A549 (cell line): ENCODE data around the gene MIA. TPM values are rescaled to one million over a fixed set of nuclear protein-coding genes. Genes with fewer than 3 reads are reported as not detected.

ENCODE experiments used
- ATAC-seq, 2 experiments: fragments of 200-7000 bp in 1 of 2; fragments of >200 bp in 1 of 2; cut with Nextera tagmentation in 1 of 2; cut with Tn5 transposase in 1 of 2; 3 replicates each; pipeline versions ENCODE4 v1.8.0 to v1.9.1; 2018 to 2020; ENCODE audit warnings: mild to moderate bottlenecking in 1 of 2, moderate library complexity in 1 of 2
- CTCF ChIA-PET: fragments of 300-600 bp; sonication (Branson Sonifier 250); formaldehyde crosslinking; extraction: SDS; loops from one replicate; lab custom pipeline; 2021; ENCODE audit warnings: antibody characterized with exemption, inconsistent platforms; lab: Yijun Ruan, JAX
- POLR2A ChIA-PET: fragments of 350-600 bp; formaldehyde crosslinking; extraction: SDS; loops from one replicate; lab custom pipeline; 2021; ENCODE audit warnings: antibody characterized with exemption, inconsistent platforms; lab: Yijun Ruan, JAX
- DNase-seq, 2 experiments: peaks; one replicate each; pipeline versions ENCODE4 v3.0.0 to v3.0.0-alpha.2; 2011 to 2016; ENCODE audit warnings: low read depth in 1 of 2, low spot score in 1 of 2
- FAIRE-seq: peaks from 2 replicates; lab custom pipeline; 2011; peaks lifted over from hg19 to GRCh38; lab: Jason Lieb, UNC
- H3K27ac ChIP-seq, 2 experiments: fragments of >200 bp; sonication (Bioruptor Twin); formaldehyde crosslinking; 3 replicates each; pipeline ENCODE4 v1.5.1; 2016 to 2017
- H3K4me1 ChIP-seq: fragments of >200 bp; sonication (Bioruptor Twin); formaldehyde crosslinking; 3 replicates; pipeline ENCODE4 v1.6.1; 2016
- H3K4me2 ChIP-seq: fragments of >200 bp; sonication (Bioruptor Twin); formaldehyde crosslinking; 3 replicates; pipeline ENCODE4 v1.6.1; 2016
- H3K4me3 ChIP-seq: fragments of >200 bp; sonication (Bioruptor Twin); formaldehyde crosslinking; 3 replicates; pipeline ENCODE4 v1.5.1; 2016
- H3K9me3 ChIP-seq: fragments of >200 bp; sonication (Bioruptor Twin); formaldehyde crosslinking; 3 replicates; pipeline ENCODE4 v1.6.1; 2016
- BHLHE40 ChIP-seq: IDR thresholded peaks from 2 replicates; pipeline ENCODE4 v1.6.1; 2012; ENCODE audit warnings: low read depth, low read length, inconsistent platforms
- CEBPB ChIP-seq, 2 experiments: fragments of >200 bp in 1 of 2; sonication (Bioruptor Twin) in 1 of 2; formaldehyde crosslinking in 1 of 2; IDR thresholded peaks; 2 replicates each; pipeline ENCODE4 v1.6.1; 2012 to 2016
- CHD2 ChIP-seq: fragments of 150-350 bp; IDR thresholded peaks from 2 replicates; pipeline ENCODE4 v1.6.1; 2014; ENCODE audit warnings: low read length; ENCODE audit not compliant: partially characterized antibody
- EHMT2 ChIP-seq: fragments of 200-600 bp; sonication (generic); IDR thresholded peaks from 2 replicates; pipeline ENCODE4 v1.6.1; 2016; ENCODE audit warnings: antibody characterized with exemption, low read depth, mild to moderate bottlenecking, moderate library complexity
- EP300 ChIP-seq, 2 experiments: fragments of >200 bp; sonication (Bioruptor Twin); formaldehyde crosslinking; IDR thresholded peaks; 2 replicates in 1 of 2; 3 replicates in 1 of 2; pipeline ENCODE4 v1.6.1; 2016 to 2017
- HDAC2 ChIP-seq: fragments of 200-600 bp; sonication (generic); IDR thresholded peaks from 2 replicates; pipeline ENCODE4 v1.6.1; 2016
- HEYL ChIP-seq: fragments of 250-450 bp; sonication (Bioruptor Pico); IDR thresholded peaks from 2 replicates; pipeline ENCODE4 v1.8.0; 2021; ENCODE audit warnings: mild to moderate bottlenecking, moderate library complexity
- HOXB5 ChIP-seq: fragments of 250-450 bp; sonication (Bioruptor Pico); IDR thresholded peaks from 2 replicates; pipeline ENCODE4 v1.5.0; 2020; ENCODE audit warnings: mild to moderate bottlenecking, moderate library complexity
- JUN ChIP-seq, 2 experiments: fragments of >200 bp; sonication (Bioruptor Twin); formaldehyde crosslinking; IDR thresholded peaks; 2 replicates in 1 of 2; 3 replicates in 1 of 2; pipeline ENCODE4 v1.6.1; 2016 to 2017
- JUNB ChIP-seq: fragments of >200 bp; sonication (Bioruptor Twin); formaldehyde crosslinking; IDR thresholded peaks from 2 replicates; pipeline ENCODE4 v1.6.1; 2016
- MAZ ChIP-seq: fragments of 150-350 bp; IDR thresholded peaks from 2 replicates; pipeline ENCODE4 v1.6.1; 2014; ENCODE audit warnings: antibody characterized with exemption, low read depth, low read length, borderline replicate concordance
- NFE2L2 ChIP-seq: fragments of 150-350 bp; conservative IDR thresholded peaks from 2 replicates; pipeline ENCODE4 v1.6.1; 2014; ENCODE audit warnings: low read length
- NR3C1 ChIP-seq: fragments of >200 bp; sonication (Bioruptor Twin); formaldehyde crosslinking; IDR thresholded peaks from 3 replicates; pipeline ENCODE4 v1.6.1; 2017
- PHF8 ChIP-seq: fragments of 200-600 bp; sonication (generic); IDR thresholded peaks from 2 replicates; pipeline ENCODE4 v1.6.1; 2016; ENCODE audit warnings: low read depth, mild to moderate bottlenecking, antibody characterized with exemption, moderate library complexity, borderline replicate concordance
- POLR2A ChIP-seq: IDR thresholded peaks from 2 replicates; pipeline ENCODE4 v1.6.1; 2012; ENCODE audit warnings: mild to moderate bottlenecking, low read length
- RFX5 ChIP-seq: fragments of 450-650 bp; IDR thresholded peaks from 2 replicates; pipeline ENCODE4 v1.7.1; 2014; ENCODE audit warnings: antibody characterized with exemption, mild to moderate bottlenecking, moderate library complexity
- ZFP36 ChIP-seq: fragments of 450-650 bp; IDR thresholded peaks from 2 replicates; pipeline ENCODE4 v1.6.1; 2014; ENCODE audit warnings: borderline replicate concordance; ENCODE audit not compliant: partially characterized antibody
- ZNF302 ChIP-seq: fragments of 250-450 bp; sonication (Bioruptor Pico); IDR thresholded peaks from 2 replicates; pipeline ENCODE4 v1.9.0; 2021; ENCODE audit warnings: inconsistent platforms, mild to moderate bottlenecking, moderate library complexity
- WGBS: methylation state at CpG from one replicate; pipeline ENCODE4 v1.1.6; 2017; ENCODE audit errors: missing lambda C conversion rate; 5-methylcytosine and 5-hydroxymethylcytosine counted together
- polyA plus RNA-seq, 4 experiments: library from polyadenylated mRNA; depleted of rRNA in 3 of 4; stranded (reverse); fragments of >200 nt; fragmentation: RNase III in 1 of 4; extraction: RNeasy Plus Mini Kit Qiagen cat#74134 plus additional on column Dnase treatment in 1 of 4; gene quantifications; 2 replicates in 3 of 4; 3 replicates in 1 of 4; pipeline ENCODE4 v1.2.3, GENCODE V29; 2011 to 2017
- TF ChIP-seq, protein P1 (sequence below): fragments of >200 bp; sonication (Bioruptor Twin); formaldehyde crosslinking; IDR thresholded peaks from 2 replicates; pipeline ENCODE4 v1.6.1; 2016
- TF ChIP-seq, protein P2 (sequence below): IDR thresholded peaks from 2 replicates; pipeline ENCODE4 v1.6.1; 2012
- TF ChIP-seq, protein P3 (sequence below): fragments of >200 bp; sonication (Bioruptor Twin); formaldehyde crosslinking; IDR thresholded peaks from 3 replicates; pipeline ENCODE4 v1.6.1; 2016
- TF ChIP-seq, protein P4 (sequence below): fragments of 250-450 bp; sonication (Bioruptor Pico); IDR thresholded peaks from 2 replicates; pipeline ENCODE4 v1.5.0; 2020; ENCODE audit warnings: low read depth, mild to moderate bottlenecking, moderate library complexity

The MIA gene
- polyA plus RNA-seq, 2 of the 4 experiments (the other 2 are of a cell fraction): not detected

DNA sequence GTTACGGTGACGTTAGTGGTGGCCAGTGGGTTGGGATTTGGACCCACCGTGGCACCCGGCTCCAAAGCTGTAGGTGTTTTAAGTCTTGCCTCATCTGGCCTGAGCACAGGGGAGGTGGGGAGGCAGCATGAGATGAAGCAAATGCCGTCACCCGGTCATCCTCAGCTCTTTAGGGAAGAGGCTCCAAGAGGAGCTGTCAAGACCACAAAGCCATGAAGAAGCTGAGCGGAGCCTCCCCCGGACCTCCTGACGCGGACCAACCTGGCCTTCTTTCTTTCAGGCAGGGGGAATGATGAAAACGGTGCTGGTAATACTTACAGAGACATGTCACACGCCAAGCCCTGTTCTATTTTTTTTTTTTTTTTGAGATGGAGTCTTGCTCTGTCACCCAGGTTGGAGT is 32.4 kb upstream of the MIA start:
- no peak for FAIRE-seq
- POLR2A ChIA-PET: interaction anchor here (0.9 to 3.2 kb wide), 4 partner anchors 8 to 52 kb away, joined by 6 to 13 read pairs (median 10); partner anchors contain the start of genes ACTMAP, COQ8B, ITPKC and NUMBL

DNA sequence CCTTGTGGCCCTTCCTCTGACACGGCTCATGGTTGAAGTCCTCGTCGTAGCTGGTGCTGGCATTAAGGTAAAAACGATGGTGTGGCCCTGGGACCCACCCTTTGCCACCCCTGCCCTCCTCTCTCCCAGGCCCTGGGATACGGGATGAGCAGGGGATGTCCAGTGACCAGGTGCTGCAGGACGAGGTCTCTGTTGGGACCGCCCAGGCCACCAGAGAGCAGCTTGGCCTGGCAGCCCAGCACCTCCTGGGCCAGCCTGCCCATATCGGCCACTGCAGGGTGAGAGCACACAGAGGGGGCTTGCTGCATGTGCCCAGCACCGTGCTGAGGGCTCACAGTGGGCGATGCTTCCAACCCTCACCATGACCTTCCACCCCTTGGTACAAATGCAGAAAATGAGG is 31.4 kb upstream of the MIA start:
- Histone ChIP-seq H3K4me3 (no peak overlapping the region), H3K4me1 (peaks cover 20% of the 10 kb centered on the region), H3K9me3 (no peaks in the 10 kb centered on the region), H3K4me2 (no peak overlapping the region), H3K27ac (no peak overlapping the region)
- POLR2A ChIA-PET: interaction anchor here (1.5 to 3.2 kb wide), 2 partner anchors 27 to 34 kb away, joined by 6 to 12 read pairs; partner anchors contain the start of genes COQ8B, ITPKC and RAB4B
- no peak for ATAC-seq
- CTCF ChIA-PET: interaction anchor here (0.6 to 15.8 kb wide), 11 partner anchors 9 to 401 kb away, joined by 3 to 199 read pairs (median 4); partner anchors contain the start of genes EGLN2 and NUMBL
- WGBS: 87% methylated on average over 10 of the region's 10 CpGs
- DNase-seq: no peak
- no peak for TF ChIP-seq HOXB5 (CRISPR knock-in tag)
- TF ChIP-seq, protein P1, sequence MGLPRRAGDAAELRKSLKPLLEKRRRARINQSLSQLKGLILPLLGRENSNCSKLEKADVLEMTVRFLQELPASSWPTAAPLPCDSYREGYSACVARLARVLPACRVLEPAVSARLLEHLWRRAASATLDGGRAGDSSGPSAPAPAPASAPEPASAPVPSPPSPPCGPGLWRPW: no peak
- TF ChIP-seq NR3C1: no peak
- TF ChIP-seq, protein P2, sequence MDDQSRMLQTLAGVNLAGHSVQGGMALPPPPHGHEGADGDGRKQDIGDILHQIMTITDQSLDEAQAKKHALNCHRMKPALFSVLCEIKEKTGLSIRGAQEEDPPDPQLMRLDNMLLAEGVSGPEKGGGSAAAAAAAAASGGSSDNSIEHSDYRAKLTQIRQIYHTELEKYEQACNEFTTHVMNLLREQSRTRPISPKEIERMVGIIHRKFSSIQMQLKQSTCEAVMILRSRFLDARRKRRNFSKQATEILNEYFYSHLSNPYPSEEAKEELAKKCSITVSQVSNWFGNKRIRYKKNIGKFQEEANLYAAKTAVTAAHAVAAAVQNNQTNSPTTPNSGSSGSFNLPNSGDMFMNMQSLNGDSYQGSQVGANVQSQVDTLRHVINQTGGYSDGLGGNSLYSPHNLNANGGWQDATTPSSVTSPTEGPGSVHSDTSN: no peak
- TF ChIP-seq NFE2L2: no peak
- TF ChIP-seq CEBPB (IDR thresholded peaks at IDR 0.05): no peak
- TF ChIP-seq BHLHE40: no peak
- TF ChIP-seq HEYL (CRISPR knock-in tag): no peak
- TF ChIP-seq ZNF302: no peak
- no peak for TF ChIP-seq MAZ
- TF ChIP-seq, protein P3, sequence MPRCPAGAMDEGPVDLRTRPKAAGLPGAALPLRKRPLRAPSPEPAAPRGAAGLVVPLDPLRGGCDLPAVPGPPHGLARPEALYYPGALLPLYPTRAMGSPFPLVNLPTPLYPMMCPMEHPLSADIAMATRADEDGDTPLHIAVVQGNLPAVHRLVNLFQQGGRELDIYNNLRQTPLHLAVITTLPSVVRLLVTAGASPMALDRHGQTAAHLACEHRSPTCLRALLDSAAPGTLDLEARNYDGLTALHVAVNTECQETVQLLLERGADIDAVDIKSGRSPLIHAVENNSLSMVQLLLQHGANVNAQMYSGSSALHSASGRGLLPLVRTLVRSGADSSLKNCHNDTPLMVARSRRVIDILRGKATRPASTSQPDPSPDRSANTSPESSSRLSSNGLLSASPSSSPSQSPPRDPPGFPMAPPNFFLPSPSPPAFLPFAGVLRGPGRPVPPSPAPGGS: no peak
- TF ChIP-seq JUNB: no peak
- no peak for TF ChIP-seq HDAC2
- TF ChIP-seq CHD2: no peak
- no peak for TF ChIP-seq RFX5
- TF ChIP-seq, protein P4, sequence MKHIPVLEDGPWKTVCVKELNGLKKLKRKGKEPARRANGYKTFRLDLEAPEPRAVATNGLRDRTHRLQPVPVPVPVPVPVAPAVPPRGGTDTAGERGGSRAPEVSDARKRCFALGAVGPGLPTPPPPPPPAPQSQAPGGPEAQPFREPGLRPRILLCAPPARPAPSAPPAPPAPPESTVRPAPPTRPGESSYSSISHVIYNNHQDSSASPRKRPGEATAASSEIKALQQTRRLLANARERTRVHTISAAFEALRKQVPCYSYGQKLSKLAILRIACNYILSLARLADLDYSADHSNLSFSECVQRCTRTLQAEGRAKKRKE (CRISPR knock-in tag): no peak
- TF ChIP-seq EP300 (IDR thresholded peaks at IDR 0.05): no peak
- no peak for FAIRE-seq

More for the DNA sequence above, 32.4 kb upstream of the MIA start:
- no peak for DNase-seq
- Histone ChIP-seq H3K9me3 (no peaks in the 10 kb centered on the region), H3K4me3 (no peak overlapping the region), H3K4me2 (no peak overlapping the region), H3K27ac (no peak overlapping the region), H3K4me1 (peaks cover 13% of the 10 kb centered on the region)
- 87% methylated on average over 12 of the region's 12 CpGs for WGBS
- CTCF ChIA-PET: interaction anchor here (0.5 to 15.8 kb wide), 15 partner anchors 10 to 402 kb away, joined by 3 to 199 read pairs (median 3); partner anchors contain the start of gene EGLN2
- TF ChIP-seq JUN (IDR thresholded peaks at IDR 0.05) (no peak), HEYL (CRISPR knock-in tag) (no peak), MAZ (no peak), ZFP36 (no peak), PHF8 (no peak), EHMT2 (no peak), POLR2A (no peak), CEBPB (IDR thresholded peaks at IDR 0.05) (no peak)
- no peak for ATAC-seq
